Activated T-helper 1 cell treated with anti-CD3 and anti-CD28 coated beads, Interleukin-2, amount 50 U/mL, for 16 hours (primary cell): ENCODE results near the gene SLC27A3.
A peak's percentile ranks its signal among the peaks of the same experiment; 100 is the strongest.
"Not testable (repeated sequence)": the region's sequence is repeated elsewhere in the genome, so short reads cannot be mapped to it uniquely, and the experiment has no call there.

Source experiments
- DNase-seq, 2 donors: peaks; one replicate each; pipeline ENCODE4 v3.0.0-alpha.2; 2020; ENCODE audit warnings: low read depth in 1 of 2, low spot score in 1 of 2

The SLC27A3 gene

DNA sequence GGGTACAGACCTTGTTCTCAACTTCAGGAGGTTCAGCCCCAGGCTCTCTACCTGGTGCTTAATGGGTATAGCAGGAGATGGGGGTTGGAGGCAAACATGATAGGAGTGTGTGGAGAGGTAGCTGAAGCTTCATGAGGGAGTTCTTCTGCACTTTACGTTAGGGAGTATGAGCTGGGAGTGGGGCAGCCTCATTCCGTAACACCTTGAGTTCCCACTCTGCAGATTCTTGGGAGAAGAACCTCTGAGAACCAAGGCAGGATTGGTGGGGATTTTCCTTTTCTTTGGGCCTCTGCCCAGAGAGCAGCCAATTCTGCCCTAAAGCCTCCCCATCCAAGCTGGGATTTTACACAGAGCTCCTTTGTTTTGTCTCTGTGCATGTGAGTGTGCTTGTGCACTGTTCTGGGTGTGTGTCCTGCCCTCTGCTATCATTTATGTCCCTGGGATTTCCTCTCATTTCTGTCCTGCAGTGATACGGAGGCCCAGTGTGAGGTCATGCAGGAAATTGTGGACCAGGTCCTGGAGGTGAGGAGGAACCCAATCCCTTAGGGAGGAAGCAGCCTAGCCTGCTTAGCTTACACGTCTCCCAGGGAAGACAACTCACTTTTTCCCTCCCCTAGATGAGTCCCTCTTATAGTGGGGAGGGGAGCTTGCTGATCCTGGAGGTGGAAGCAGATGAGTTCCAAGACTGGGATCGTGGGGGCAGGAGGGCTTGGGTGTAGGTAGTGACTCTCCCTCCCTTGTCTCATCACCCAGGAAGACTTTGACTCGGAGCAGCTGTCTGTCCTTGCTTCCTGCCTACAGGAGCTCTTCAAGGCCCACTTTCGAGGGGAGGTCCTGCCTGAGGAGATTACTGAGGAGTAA lies 11.6 kb upstream of the SLC27A3 start:
- no peak for DNase-seq

GRCh38 chr1:153764310-153764709 lies 10.9 kb upstream of the SLC27A3 start:
- DNase-seq, result no peak

- DNase-seq, result not testable (repeated sequence)
These were observed 8.5 kb upstream of the SLC27A3 start for GRCh38 chr1:153766663-153767062.

DNA sequence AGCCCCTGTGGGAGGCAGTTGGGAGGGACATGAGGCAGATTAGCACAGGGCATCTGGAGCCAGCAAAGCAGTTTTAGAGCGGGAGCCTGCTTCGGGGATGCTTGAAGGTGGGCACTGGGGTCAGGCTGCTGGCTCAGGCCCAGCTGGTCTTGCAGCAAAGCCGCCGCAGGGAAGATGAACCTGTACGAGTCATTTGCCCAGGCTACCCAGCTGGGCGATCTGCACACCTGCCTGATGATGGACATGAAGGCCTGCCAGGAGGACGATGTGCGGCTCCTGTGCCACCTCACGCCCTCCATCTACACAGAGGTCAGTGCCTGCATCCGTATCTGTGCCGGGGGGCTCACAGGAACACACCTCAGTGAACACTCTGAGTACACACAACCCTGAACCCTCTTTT lies 7.7 kb upstream of the SLC27A3 start:
- no peak for DNase-seq

DNA sequence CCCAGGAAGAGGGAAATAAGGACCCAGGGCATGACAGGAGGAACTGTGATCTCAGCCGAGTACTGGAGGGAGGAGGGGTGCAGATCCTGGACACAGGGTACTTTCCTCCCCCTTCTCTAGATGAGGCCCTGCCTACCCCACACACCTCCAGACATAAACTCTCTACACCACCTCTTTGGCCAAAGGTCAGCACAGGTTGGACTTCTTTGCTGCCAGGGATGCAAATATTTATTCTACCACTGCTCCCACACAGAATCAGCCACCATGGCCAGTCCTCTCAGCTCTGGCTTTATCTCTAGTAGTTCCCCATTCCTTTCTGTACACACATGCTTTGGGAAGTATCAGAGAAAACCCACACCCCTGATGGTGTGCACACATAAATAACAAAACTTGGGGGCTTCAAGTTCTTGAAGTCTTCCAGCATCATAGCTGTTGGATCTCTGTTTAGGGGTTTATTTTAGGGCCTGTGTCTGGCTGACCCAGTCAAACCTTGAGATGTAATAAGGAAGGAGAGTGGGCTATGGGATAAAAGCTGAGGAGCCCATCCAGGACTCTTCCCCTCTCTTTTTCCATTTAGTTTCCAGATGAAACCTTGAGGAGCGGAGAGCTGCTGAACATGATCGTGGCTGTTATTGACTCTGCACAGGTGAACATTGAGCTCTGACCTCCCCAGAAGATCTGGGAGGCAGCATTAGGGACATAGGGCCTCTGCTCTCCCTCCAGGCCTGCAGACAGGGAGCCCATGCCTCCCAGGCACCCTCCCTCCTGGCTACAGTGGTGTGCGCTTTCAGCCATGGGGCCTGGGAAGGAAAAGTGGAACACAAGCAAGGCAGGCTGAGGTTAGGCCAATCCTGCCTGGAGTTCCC lies 6.7 kb upstream of the SLC27A3 start:
- no peak for DNase-seq

DNA sequence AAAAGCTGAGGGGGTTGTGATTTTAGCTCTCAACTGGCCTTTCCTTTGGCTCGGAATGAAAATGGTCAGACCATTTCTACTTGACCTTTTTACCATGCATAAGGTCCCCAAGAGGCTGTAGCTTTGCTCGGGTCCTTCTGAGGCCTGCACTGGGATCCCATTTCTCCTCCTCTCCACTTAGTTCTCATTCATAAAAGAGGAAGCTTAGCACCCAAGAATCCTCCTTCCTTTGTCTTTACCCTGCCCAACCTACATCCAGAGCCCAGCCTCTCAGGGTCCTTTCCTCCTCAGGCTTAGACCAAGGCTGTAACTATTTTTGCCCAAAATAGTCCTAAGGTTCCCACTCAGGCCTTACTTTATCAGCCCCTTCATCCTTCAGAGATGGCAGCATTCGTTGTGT lies 6.0 kb upstream of the SLC27A3 start:
- DNase-seq, result no peak

GRCh38 chr1:153770797-153771196 lies 4.4 kb upstream of the SLC27A3 start:
- DNase-seq, result no peak

- DNase-seq, result no peak
These were observed 3.9 kb upstream of the SLC27A3 start for GRCh38 chr1:153771261-153771660.

- DNase-seq, result no peak
These were observed 3.2 kb upstream of the SLC27A3 start for GRCh38 chr1:153771841-153772593.

DNA sequence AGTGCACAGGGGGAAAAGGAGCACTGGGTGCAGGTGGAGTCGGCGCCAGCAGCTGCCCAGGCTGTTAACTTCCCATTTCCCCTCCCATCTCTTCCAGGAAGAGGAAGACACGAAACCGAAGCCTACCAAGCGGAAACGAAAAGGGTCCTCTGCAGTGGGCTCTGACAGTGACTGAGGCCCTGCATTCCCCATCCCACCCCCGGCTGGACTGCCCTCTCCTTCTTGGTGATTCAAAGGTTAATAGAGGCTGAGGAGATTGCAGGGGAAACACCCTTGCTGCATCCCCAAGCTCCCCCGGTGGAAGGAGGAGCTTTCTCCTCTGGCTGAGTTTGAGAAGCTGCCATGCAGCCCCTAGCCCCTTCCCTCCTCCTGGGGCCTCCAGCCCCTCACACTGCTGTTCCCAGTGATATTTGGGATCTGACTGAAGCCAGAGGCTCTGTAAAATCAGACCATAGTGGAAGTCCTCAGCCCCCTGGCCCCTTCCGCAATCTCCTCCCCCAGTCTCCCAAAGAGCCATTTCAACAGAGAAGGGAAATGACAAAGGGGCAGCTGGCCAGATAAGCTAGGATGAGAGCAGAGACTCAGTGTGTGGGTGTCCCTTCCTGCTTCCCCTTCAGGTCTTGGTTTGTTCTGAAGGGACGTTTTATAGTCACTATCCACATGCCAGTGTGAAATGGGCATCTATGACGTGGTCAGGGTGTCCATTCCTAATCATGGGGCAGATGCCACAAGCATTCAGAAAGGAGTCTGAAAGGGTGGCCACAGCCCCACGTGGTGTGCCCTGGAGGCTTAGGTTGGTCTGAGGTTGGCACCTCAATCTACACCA lies 1.9 kb upstream of the SLC27A3 start:
- DNase-seq, result no peak

- DNase-seq, result no peak
These were observed 1.1 kb upstream of the SLC27A3 start for GRCh38 chr1:153774026-153774595.

DNA sequence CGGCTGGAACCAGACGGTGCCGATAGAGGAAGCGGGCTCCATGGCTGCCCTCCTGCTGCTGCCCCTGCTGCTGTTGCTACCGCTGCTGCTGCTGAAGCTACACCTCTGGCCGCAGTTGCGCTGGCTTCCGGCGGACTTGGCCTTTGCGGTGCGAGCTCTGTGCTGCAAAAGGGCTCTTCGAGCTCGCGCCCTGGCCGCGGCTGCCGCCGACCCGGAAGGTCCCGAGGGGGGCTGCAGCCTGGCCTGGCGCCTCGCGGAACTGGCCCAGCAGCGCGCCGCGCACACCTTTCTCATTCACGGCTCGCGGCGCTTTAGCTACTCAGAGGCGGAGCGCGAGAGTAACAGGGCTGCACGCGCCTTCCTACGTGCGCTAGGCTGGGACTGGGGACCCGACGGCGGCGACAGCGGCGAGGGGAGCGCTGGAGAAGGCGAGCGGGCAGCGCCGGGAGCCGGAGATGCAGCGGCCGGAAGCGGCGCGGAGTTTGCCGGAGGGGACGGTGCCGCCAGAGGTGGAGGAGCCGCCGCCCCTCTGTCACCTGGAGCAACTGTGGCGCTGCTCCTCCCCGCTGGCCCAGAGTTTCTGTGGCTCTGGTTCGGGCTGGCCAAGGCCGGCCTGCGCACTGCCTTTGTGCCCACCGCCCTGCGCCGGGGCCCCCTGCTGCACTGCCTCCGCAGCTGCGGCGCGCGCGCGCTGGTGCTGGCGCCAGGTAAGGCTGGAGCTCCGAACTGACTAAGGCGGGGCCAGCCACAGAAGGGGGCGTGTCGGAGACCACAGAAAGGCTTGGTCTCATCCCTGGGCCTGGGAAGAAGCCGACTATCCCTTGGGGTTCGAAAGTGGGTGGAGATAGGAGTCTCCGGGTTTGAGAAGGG lies 486 bp downstream of the SLC27A3 start:
- DNase-seq, result peak; percentile 26 to 33

DNA sequence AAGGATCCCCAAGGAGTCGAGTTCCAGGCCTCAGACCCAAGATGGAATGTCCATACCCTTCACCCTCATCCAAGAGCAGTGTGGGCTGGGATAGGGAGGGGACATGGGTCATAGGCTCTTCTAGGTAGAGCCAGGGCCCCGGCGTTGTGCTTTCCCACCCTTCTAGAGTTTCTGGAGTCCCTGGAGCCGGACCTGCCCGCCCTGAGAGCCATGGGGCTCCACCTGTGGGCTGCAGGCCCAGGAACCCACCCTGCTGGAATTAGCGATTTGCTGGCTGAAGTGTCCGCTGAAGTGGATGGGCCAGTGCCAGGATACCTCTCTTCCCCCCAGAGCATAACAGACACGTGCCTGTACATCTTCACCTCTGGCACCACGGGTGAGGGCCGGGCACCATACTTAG lies 1.1 kb downstream of the SLC27A3 start:
- DNase-seq, result no peak

DNA sequence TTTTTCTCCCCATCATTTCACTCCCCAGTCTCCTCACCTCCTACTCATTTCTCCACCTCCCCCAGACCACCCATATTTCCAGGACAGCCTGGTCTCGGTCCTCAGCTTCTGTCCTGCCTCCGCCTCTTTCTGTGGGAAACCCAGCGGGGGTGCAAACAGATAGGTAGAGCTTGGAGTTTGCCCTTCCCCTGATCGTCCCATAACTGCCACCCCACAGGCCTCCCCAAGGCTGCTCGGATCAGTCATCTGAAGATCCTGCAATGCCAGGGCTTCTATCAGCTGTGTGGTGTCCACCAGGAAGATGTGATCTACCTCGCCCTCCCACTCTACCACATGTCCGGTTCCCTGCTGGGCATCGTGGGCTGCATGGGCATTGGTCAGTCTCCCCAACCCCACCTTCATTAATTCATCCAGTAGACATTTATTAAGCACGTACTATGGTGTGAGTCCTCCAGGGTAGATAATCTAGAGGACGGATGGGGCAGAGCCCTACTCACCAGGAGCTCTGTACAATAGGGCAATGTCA lies 1.7 kb downstream of the SLC27A3 start:
- DNase-seq, result no peak

DNA sequence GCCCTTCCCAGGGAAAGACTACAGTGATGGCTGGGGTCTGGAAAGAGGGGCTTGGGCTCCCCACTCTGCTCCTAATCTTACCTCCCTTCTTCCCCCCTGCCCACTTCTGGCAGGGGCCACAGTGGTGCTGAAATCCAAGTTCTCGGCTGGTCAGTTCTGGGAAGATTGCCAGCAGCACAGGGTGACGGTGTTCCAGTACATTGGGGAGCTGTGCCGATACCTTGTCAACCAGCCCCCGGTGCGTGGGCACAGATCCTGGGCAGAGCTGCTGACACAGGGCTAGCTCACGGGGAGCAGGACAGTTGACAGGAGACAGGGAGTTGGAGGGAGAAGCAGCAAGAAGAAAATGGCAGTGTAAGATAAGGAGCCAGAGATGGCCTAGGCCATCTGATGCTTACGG lies 2.4 kb downstream of the SLC27A3 start:
- DNase-seq, result no peak

- no peak for DNase-seq
These were observed 3.0 kb downstream of the SLC27A3 start for GRCh38 chr1:153778051-153778823.

DNA sequence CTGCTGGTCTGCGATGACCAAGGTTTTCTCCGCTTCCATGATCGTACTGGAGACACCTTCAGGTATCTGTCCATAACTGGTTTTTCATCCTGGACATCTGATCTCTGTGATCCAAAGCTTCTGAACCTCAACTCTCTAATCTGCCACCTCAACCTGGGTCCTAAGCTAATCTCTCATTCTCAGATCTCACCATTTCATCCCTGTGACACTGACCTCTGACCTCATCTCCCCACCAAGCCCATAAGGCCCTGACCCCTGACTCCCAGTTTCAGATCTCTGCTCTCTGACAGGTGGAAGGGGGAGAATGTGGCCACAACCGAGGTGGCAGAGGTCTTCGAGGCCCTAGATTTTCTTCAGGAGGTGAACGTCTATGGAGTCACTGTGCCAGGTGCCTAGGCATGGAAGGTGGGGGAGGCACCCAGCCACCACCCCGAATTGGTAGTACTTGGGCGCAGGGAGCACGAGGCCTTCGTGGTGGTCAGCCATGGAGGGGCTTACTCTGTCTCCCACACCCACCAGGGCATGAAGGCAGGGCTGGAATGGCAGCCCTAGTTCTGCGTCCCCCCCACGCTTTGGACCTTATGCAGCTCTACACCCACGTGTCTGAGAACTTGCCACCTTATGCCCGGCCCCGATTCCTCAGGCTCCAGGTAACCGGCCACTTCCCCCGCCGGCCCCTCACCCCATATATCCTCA lies 3.8 kb downstream of the SLC27A3 start:
- DNase-seq, result no peak
